NB4 (cell line): Measurements from ENCODE around the gene IGF1R.

Source experiments
- DNase-seq: peaks from one replicate; pipeline ENCODE4 v3.0.0; 2010; ENCODE audit warnings: low read depth
- H3K4me3 ChIP-seq: one replicate; pipeline ENCODE4 v1.5.1; 2011; ENCODE audit warnings: mild to moderate bottlenecking, low read depth, low read length, moderate library complexity
- MYC ChIP-seq: IDR thresholded peaks from 2 replicates; pipeline ENCODE4 v1.6.1; 2011; ENCODE audit warnings: low read depth, low read length
- POLR2A ChIP-seq: IDR thresholded peaks from 2 replicates; pipeline ENCODE4 v1.6.1; 2011; ENCODE audit warnings: mild to moderate bottlenecking; ENCODE audit not compliant: insufficient read length; ENCODE audit errors: extremely low read depth
- TF ChIP-seq, protein P1 (sequence below): IDR thresholded peaks from one replicate; pipeline ENCODE4 v1.5.1; 2012; ENCODE audit warnings: low read depth, low read length
- TF ChIP-seq, protein P2 (sequence below): IDR thresholded peaks from 2 replicates; pipeline ENCODE4 v1.6.1; 2011; ENCODE audit warnings: low read depth, low read length

Gene IGF1R

DNA sequence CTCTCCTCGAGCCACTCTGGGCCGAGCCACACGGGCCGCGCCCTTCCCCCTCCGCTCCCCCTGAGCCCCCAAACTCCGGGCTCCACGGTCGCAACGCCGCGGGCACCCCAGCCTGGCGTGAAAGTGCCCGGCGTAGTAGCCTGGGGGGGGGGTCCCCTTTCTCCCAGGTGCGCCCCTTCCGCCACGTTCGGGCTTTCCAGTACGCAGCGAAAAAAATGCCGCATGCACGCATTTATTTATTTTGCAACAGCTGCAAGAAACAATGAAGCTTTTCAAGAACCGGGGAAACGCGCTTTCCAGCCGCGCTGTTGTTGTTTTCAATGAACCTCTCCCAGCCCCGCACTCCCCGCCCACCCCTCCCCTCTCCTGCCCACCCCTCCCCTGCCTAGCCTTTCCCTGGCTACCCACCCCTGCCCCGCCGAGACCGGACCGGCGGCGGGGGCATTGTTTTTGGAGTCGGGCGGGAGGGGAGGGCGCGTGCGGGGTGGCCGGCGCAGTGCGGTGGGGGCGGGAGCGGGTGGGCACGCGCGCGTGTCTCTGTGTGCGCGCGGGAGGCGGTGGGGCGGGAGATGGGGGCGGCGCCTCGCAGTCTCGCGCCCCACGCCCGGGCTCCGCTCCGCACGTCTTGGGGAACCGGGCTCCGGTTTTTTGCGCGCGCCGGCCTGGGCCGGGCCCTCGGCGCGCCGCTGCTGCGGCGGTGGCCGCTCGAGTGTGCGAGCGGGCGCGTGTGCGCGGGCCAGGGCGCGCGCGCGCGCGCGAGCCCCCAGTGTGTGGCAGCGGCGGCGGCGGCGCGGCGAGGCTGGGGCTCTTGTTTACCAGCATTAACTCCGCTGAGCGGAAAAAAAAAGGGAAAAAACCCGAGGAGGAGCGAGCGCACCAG lies at the start of gene IGF1R:
IGF1R (plus strand) TSS at position 766 of the 880 bp plus-strand sequence. CDS start 1,043 bp downstream, outside the sequence.
- peak within 1 kb of the TSS; percentile 74 for H3K4me3 ChIP-seq
- peak; percentile 38 for TF ChIP-seq POLR2A
- peak; percentile 62; the same call in 1 of the 2 replicates for TF ChIP-seq MYC
- TF ChIP-seq, protein P1, sequence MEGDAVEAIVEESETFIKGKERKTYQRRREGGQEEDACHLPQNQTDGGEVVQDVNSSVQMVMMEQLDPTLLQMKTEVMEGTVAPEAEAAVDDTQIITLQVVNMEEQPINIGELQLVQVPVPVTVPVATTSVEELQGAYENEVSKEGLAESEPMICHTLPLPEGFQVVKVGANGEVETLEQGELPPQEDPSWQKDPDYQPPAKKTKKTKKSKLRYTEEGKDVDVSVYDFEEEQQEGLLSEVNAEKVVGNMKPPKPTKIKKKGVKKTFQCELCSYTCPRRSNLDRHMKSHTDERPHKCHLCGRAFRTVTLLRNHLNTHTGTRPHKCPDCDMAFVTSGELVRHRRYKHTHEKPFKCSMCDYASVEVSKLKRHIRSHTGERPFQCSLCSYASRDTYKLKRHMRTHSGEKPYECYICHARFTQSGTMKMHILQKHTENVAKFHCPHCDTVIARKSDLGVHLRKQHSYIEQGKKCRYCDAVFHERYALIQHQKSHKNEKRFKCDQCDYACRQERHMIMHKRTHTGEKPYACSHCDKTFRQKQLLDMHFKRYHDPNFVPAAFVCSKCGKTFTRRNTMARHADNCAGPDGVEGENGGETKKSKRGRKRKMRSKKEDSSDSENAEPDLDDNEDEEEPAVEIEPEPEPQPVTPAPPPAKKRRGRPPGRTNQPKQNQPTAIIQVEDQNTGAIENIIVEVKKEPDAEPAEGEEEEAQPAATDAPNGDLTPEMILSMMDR: no peak
- TF ChIP-seq, protein P2, sequence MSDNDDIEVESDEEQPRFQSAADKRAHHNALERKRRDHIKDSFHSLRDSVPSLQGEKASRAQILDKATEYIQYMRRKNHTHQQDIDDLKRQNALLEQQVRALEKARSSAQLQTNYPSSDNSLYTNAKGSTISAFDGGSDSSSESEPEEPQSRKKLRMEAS: no peak
- DNase-seq: peak; percentile 93

DNA sequence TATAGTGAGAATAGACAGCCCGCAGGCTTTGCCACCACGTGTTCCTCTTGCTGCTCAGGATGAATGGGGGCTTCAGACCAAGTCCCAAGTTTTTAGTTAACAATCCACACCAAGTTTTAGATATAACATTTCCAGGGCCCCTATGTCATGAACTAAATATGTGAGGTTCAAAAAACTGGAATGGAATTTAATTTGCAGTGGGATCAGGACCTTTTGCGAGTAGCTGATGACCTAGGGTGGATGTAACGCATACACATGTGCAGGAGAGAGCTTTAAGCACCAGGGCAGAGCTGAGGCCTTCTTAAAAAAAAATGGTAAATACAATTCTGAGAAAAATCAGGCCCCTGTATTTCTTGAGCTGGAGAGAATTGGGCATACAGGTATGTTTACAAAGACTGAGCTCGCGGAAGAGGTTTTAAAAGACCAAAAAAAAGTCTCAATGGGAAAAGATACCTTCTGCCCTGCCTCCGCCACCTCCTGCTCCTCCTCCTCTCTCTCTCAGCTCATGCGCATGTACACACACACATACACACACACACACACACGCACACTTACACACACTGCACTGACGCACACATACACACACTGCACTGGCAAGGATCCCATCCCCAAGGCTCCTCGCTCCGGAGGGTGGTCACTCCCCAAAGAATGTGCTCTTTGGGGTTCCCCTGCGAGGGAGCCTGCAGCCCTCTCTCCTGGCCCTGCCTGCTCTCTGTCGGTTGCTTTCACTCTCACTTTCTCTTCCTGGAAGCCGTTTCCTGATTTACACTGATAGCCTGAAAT lies 48.2 kb upstream of the IGF1R start:
- no peak for TF ChIP-seq POLR2A
- no peak for TF ChIP-seq MYC
- TF ChIP-seq, protein P2: no peak
- TF ChIP-seq, protein P1: no peak
- no peak for DNase-seq
- H3K4me3 ChIP-seq: no peak overlapping the region

DNA sequence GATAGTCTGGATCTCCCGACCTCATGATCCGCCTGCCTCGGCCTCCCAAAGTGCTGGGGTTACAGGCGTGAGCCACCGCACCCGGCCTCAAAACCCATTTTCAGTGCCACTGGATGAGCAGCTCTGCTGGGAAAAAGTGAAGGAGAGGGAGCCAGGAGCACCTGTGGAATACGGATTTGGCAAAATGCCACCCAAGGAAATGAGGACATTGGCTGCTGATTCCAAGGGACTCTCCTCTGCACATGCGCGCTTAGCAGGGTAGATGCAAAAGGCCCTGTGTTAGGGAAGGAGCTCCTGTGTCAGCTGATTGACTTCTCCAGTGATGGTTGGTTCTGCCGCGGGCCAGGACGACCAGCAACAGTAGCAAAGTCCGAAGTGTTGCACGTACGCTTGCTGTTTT lies 43.4 kb upstream of the IGF1R start:
- no peak for DNase-seq
- TF ChIP-seq POLR2A (no peak), MYC (no peak)
- TF ChIP-seq, protein P1: no peak
- TF ChIP-seq, protein P2: no peak
- H3K4me3 ChIP-seq: no peak overlapping the region

DNA sequence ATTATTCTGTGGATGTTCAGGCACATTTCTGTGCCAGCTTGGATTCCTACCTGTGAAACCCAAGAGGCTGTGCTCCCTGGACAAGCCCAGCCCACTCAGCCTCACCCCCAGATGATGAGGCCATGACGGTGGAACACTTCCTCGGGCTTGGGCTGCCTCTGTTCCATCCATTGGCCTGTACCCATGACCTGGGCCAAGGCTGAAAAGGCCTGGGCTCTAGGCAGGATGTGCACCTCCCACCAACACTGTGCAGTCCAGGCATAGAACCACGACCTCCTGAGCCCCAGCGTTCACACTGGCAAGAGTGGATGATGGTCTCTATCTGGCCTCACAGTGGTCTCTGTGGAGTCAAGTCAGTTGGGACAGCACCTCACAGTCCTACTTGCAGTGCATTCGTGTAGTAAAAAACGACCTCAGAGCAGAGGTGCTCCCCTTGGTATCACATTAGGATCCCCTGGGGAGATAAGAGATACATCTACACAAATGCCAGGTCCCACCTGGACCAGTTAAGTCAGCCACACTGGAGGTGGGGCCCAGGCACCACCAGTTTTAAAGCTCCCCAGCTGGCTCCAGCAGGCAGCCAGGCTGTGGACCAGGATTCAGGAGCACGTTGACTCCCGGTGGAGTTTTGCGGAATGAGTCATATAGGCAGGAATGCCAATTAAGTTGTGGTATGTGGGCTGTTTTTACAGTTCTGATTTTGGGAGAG lies 39.0 kb upstream of the IGF1R start:
- TF ChIP-seq, protein P2: no peak
- TF ChIP-seq, protein P1: no peak
- TF ChIP-seq POLR2A (no peak), MYC (no peak)
- DNase-seq: no peak
- H3K4me3 ChIP-seq: no peak overlapping the region

DNA sequence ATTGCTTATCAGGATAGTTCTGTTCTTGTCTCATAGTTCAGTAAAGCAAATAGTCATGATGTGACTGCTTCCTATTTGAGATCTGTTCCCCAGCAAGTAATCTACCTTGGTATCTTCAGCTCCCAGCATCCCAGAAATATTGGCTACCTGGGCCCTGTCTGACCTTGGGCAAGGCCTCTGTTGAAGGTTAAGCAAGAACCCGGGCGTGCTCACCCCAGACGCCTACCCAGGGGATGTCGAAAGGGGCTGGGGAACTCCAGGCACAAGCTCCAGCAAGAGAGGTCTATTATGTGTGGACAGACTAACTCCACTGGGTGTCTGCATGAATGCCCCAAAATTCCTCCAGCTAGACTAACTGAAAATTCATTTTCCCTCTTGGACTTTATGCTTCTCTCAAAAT lies 37.3 kb upstream of the IGF1R start:
- H3K4me3 ChIP-seq: no peak overlapping the region
- peak; percentile 18 for DNase-seq
- TF ChIP-seq, protein P2: no peak
- TF ChIP-seq POLR2A (no peak), MYC (no peak)
- TF ChIP-seq, protein P1: no peak
